ENCODE results near the gene NPTX1.

Gene NPTX1

GRCh38 chr17:80442764-80443163 is 33.6 kb downstream of the NPTX1 start:
- DNase-seq = no peak

- DNase-seq = no peak
Measured at GRCh38 chr17:80442323-80442659, 34.1 kb downstream of the NPTX1 start.

GRCh38 chr17:80441598-80442322 is 34.6 kb downstream of the NPTX1 start:
- no peak for DNase-seq

GRCh38 chr17:80441133-80441578 is 35.3 kb downstream of the NPTX1 start:
- no peak for DNase-seq

- DNase-seq = no peak
Measured at GRCh38 chr17:80439499-80439898, 36.9 kb downstream of the NPTX1 start.

GRCh38 chr17:80438806-80439205 is 37.6 kb downstream of the NPTX1 start:
- DNase-seq = no peak

- DNase-seq = no peak
Measured at GRCh38 chr17:80437532-80437931, 38.9 kb downstream of the NPTX1 start.

- DNase-seq = no peak
Measured at GRCh38 chr17:80433916-80434666, 42.3 kb downstream of the NPTX1 start.

- DNase-seq = no peak
Measured at GRCh38 chr17:80432961-80433550, 43.4 kb downstream of the NPTX1 start.

- no peak for DNase-seq
Measured at GRCh38 chr17:80432350-80432955, 44.0 kb downstream of the NPTX1 start.

GRCh38 chr17:80431246-80432195 is 44.9 kb downstream of the NPTX1 start:
- DNase-seq = no peak

- no peak for DNase-seq
Measured at GRCh38 chr17:80430446-80431245, 45.8 kb downstream of the NPTX1 start.

GRCh38 chr17:80429356-80430275 is 46.8 kb downstream of the NPTX1 start:
- no peak for DNase-seq

GRCh38 chr17:80428796-80429195 is 47.6 kb downstream of the NPTX1 start:
- DNase-seq = no peak

- DNase-seq = no peak
Measured at GRCh38 chr17:80428363-80428762, 48.0 kb downstream of the NPTX1 start.

- no peak for DNase-seq
Measured at GRCh38 chr17:80427366-80428282, 48.8 kb downstream of the NPTX1 start.

- DNase-seq = peak; percentile 84
Measured at GRCh38 chr17:80426671-80427326, 49.6 kb downstream of the NPTX1 start.

- no peak for DNase-seq
Measured at GRCh38 chr17:80425835-80426426, 50.5 kb downstream of the NPTX1 start.

All from CD4-positive, alpha-beta T cell treated with Interleukin-15 for 1 hour (primary cell).